Endometrial microvascular endothelial cells (primary cell): ENCODE data around the gene NPAS1. TPM values are rescaled to one million over a fixed set of nuclear protein-coding genes. Genes with fewer than 3 reads are reported as not detected.
"Not testable (repeated sequence)": the region's sequence is repeated elsewhere in the genome, so short reads cannot be mapped to it uniquely, and the experiment has no call there.

Experiments used
- in situ Hi-C: cut with HindIII; loops from 2 replicates; pipeline ENCODE4 v1.10.0; 2017; ENCODE audit warnings: low sequenced_read_pairs, low pct_unique_long_range_greater_than_20kb; ENCODE audit errors: inconsistent ontology term
- total RNA-seq: library from RNA; depleted of rRNA; stranded (reverse); fragments of >200 nt; gene quantifications from one replicate; pipeline ENCODE4 v1.2.3, GENCODE V29; 2015; ENCODE audit errors: inconsistent ontology term

Gene NPAS1
- total RNA-seq, 1 donor from 2014 or later: not detected

DNA sequence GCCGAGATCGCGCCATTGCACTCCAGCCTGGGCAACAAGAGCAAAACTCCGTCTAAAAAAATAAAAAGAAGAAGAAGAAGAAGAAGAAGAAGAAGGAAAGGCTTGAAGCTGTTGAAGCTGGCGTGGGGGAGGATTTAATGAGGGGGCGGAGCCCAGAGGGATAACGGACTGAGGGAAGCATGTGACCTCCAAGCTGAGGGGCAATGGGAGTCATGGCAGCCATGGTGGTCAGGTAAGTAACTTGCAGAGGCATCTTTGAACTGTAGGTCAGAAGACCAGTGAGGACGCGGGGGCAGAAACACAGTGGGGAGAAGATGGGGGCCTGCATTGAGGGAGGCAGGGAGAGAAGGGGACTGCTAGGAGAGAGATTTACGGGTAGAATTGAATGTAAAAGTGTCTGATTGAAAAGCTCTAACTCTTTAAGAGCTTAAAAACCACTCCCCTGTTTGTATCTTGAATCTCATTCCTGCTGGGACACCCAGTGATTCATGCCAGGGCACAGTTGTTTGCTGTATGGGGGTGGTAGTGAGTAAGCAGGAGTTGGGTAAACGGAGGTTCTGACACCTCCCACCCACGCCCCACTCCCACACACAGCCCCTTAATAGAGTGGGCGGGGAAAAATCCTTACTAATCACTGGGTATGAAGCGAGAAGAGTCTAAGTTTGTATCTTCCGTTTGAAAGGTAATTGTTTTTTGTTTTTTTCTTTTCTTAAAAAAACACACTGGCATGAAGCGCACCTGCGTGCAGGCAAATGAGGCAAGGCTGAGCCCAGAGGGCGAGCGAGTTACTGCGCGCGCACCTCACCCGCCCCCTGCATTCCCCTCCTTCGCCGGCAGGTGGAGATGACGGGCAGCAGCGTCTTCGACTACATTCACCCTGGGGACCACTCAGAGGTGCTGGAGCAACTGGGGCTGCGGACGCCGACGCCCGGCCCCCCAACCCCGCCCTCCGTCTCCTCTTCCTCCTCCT lies 15.8 kb downstream of the NPAS1 start:
- in situ Hi-C loops: no loop called here

DNA sequence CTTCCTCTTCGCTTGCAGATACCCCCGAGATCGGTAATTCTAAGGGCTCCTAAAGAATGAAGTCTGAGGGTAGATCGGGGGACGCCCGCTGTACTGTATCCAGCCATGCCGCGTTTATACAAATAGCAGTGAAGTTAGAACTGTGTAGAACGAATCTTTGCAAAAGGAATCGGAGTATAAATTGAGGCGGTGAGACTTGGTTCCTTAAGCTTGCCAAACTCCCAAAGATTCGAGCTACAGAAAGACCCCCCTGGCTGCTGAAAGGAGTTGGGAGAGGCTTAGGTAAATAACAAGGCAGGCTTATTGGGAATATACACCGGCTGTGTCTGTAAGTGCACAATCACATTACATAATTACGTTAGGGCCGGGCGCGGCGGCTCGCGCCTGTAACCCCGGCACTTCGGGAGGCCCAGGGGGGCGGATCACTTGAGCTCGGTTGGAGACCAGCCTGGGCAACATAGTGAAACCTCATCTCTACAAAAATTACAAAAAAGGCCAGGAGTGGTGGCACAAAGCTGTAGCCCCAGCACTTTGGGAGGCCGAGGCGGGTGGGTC lies 16.5 kb downstream of the NPAS1 start:
- in situ Hi-C loops: no loop called here

DNA sequence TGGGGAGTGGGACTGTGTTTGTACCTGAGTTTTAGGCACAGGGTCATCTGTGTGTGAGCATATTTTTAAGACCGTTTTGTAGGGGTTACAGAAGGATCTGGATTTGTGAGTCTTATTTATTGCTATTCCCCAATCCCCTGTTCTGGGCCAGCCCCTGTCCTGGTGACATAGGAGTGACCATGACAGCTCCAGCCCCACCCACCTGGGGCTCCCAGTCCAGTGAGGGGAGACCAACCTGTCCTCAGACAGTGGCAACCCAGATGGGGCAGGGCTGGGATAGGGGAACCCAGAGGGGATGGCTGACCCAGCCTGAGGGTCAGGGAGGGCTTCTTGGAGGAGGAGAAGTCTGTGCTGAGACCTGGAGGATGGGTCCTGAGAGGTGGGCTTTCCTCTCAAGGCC lies 18.1 kb downstream of the NPAS1 start:
- in situ Hi-C loops: no loop called here

DNA sequence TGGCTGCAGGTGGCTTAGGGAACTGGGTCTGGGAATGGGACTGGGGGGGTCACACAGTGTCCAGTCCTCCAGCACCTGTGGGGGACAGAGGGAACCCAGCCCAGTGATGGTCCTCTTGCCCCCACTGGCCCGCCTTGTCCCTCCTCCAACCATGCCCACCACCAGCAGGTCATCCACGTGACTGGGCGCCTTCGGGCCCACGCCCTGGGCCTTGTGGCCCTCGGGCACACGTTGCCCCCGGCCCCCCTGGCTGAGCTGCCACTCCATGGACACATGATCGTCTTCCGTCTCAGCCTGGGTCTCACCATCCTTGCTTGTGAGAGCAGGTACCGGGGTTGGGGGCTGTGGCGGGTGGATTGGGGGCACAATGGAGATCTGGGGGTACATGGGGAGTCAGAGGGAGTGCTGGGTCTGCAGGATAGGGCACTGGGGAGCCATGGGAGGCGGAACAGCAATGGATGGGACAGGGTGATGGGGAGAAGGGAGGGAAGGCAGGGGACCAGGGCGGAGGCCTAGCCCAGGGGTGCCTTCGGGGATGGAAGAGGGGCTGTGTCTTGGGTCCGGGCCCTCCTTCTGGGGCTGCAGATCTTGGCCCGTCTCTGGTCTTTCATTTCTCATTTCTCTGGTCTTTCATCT lies 19.7 kb downstream of the NPAS1 start:
- in situ Hi-C loops: no loop called here

DNA sequence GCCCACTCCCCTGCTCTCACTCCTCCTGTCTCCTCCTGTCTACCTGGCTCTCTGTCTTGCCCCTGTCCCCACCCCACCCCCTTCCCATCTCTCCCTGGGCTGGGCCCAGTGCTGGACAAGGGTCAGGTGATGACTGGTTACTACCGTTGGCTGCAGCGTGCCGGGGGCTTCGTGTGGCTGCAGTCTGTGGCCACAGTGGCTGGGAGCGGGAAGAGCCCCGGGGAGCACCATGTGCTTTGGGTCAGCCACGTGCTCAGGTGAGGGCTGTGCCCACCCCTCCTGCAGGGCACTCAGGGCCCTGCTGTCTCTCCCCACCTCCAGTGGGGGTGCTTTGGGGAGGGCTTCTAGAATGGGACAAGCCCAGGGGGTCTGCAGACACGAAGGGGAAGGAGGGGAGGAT lies 21.2 kb downstream of the NPAS1 start:
- in situ Hi-C loops: no loop called here

DNA sequence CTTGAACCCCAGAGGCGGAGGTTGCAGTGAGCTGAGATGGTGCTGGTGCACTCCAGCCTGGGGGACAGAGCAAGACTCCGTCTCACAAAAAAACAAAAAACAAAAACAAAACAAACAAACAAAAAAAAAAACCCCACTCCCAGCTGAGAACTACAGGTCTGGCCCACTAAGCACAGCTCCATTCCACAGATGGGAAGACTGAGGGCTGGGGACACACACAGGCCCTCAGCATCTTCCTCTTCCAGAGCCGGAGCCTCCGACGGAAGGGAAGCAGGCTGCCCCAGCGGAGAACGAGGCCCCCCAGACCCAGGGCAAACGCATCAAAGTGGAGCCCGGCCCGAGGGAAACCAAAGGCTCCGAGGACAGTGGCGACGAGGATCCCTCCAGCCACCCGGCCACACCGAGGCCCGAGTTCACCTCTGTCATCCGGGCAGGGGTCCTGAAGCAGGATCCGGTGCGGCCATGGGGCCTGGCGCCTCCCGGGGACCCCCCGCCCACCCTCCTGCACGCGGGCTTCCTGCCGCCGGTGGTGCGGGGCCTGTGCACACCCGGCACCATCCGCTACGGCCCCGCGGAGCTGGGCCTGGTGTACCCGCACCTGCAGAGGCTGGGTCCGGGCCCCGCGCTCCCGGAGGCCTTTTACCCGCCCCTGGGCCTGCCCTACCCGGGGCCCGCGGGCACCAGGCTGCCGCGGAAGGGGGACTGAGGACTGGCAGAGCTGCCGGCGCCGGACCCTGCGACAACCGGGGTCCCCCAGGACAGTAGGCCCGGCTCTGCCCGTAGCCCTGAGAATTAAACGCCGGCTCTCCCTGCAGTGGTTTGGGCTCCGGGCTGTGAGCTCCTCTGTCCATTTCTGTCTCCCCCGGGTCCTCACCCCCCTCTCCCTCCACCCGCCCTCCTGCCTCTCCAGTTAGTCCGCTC lies 25.6 kb downstream of the NPAS1 start:
- in situ Hi-C loops: no loop called here

DNA sequence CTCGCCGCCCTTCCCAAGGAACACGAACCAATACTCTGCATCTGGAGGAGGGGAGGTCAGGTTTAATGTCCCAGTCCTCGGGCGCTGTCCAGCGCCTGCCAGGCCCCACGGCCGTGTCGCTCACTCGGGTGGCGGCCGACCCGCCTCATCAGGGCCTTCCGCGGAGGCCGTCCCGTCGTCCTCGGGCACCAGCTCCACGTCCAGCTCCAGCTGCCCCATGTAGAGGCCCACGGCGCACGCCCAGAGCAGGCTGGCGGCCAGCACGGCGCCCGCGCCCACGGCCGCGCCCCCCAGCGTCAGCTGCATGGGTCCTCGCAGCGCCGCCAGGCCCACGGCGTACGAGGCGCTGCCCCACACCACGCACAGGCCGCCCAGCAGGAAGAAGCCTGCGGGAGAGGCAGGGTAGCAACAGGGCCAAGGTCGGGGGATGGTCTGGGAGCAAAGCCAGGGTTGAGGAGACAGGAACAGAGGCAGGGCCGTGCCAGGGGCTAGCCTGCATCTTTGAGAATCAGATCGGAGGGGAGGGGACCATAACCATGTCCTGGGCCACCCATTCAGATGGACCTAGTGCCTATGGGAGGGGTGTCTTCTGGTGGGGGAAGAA lies 26.3 kb downstream of the NPAS1 start:
- in situ Hi-C loops: no loop called here

DNA sequence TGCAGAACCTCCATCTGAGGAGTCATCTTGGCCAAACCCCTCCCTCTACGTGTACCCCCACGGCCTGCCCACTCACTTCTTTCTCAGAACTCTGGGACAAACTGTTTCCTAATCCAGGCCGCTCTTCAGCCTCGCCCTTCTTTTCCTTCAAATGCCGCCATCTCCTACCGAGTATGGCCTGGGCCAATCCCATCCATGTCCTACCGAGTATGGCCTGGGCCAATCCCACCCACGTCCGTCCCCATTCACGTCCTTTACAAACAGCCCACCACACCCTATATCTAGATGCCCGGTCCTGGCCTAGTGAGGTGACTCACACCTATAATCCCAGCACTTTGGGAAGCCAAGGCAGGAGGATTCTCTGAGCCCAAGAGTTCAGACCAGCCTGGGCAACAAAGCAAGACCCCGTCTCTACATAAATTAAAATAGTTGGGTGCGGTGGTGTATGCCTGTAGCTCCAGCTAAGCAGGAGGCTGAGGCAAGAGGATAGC lies 27.7 kb downstream of the NPAS1 start:
- in situ Hi-C loops: no loop called here

DNA sequence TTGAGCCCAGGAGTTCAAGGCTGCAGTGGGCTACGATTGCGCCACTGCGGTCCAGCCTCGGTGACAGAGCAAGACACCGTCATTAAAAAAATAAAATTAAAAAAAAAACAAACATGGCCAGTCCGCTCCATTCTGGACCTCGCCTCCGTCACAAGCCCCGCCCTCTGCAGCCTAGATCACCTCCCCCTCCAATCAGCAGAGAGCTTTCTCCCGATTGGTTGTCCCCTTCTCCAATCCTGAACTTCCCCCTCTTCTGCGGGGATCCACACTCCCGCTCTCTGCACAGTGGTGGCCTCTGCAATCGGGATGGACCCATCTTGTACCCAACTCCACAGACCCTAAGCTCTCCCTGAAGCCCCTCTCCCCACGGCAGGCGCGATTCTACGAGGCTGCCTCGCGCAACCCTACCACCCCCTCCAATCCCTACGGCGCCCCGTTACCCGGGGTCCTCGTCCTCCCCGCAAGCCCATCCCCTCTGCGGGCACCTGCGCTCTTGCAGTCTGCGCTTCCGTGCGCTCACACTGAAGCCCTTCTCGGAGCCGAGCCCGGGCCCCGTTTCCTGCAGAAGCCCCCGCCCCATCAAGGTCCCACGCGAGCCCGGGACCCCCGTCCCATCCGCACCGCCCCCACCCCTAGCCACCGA lies 28.2 kb downstream of the NPAS1 start:
- in situ Hi-C loops: no loop called here

DNA sequence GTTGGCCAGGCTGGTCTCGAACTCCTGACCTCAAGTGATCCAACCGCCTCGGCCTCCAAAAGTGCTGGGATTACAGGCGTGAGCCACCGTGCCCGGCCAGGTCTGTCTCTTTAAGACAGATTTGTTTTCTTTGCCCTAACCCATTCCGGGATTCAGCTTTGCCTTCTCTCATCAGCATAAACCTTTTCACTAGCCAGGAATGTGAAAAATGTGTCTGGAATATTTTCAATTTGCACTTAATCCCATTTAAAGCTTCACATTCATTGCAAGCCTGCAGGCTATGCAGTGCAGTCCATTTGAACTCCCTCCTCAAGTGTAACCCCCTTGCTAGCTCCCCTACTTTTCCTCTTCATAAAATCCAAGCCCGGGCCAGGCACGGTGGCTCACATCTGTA lies 29.7 kb downstream of the NPAS1 start:
- in situ Hi-C loops: no loop called here

DNA sequence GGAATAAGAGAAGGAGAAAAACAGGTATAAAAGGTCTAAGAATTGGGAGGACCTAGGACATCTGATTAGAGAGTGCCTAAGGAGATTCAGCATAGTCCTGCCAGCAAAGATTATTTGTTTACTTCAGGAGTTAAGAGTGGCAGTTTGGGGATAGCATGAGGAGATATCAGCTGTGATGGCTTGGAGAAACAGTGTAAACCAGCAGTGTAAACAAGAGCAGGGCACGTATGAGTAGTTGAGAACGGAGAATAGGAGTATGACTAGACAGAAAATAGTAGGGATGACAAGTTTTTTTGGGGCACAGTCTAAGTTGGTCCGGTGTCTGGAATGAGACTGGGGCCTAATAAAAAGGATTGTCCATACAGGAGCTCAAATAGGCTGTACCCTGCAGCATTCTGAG lies 30.9 kb downstream of the NPAS1 start:
- in situ Hi-C loops: not testable (repeated sequence)

DNA sequence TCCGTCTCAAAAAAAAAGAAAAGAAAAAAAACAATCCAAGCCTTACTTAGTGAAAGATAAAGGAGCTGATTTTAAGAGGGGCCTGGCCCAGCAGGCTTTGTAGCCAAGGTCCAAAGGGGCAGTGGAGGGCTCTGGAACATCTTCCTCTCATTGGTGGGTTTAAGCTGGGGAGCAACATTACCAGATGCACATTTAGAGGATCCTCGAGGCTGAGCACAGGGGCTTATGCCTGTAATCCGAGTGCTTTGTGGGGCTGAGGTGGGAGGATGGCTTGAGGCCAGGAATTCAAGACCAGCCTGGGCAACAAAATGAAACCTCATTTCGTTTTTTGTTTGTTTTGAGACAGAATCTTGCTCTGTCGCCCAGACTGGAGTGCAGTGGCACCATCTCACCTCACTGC lies 36.8 kb downstream of the NPAS1 start:
- in situ Hi-C loops: no loop called here

DNA sequence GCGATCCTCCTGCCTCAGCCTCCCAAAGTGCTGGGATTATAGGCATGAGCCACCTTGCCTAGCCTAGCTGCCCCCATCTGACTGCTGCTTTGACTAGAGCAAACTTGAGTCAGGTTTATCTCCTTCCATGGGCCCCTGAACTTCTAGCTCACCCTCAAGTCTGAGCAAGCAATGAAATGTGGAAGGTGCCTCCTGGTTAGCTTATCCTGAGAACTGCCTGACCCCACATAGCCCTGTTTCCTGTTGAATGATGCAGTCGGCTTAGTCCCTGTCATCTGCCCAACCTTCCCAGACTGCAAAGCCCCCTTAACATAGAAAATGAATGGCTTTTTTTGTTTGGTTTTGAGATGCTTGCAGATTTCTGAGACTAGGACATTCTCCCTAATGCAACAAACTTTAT lies 37.7 kb downstream of the NPAS1 start:
- in situ Hi-C loops: no loop called here

DNA sequence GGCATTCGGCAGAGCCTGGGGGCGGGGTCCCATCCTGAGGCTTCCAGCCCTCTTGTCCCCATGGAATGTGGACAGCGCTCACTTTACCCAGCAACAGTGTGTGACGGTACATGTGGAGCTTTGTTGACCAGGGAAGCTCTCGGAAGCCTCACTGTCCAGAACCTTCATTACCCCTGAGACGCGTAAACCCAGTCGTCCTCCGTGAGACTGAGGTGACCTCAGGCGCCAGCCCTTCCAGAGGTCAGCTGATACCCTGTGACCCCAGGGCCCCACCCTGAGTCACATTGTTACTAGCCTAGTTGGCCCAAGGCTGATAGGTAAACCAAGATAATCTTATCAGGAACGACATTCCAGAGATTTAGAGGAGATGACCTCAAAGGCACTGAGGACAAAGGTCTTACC lies 39.0 kb downstream of the NPAS1 start:
- in situ Hi-C loops: no loop called here

DNA sequence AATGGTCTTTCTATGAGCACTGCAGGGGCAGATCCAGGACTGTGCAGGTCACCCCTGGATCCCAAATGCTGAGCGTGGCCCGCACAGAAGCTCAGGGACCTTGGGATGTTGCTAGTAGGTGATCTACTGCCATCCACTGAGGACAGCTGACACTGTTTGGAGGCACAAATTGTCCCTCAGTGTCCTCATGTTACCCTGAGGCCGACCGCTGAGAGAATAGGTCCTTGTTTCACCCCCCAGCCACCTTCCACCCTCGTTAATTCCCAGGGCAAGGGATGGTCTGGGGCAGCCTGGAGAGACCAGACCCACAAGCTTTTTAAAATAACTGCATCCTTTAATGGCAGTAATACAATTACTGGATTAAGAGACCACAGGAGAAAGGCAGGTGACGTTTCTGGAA lies 44.2 kb downstream of the NPAS1 start:
- in situ Hi-C loops: no loop called here

DNA sequence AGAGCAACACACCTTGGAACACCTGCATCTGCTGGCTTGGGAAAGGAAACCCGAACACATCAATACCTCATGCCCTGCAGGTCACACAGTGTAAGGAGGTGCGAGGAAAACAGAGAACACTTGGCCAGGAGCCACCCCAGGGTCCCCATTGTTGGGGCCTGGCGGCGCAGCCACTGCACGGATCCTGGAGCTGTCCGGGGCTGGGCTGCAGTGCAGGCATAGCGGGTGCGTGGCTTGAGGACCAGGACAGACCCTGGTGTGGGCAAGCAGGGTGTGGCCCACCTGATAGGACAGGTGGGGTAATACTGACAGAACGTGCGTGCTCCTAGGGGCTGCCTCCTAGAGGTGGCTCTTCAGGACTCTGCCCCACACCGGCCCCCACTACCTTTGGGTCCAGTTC lies 45.6 kb downstream of the NPAS1 start:
- in situ Hi-C loops: no loop called here

DNA sequence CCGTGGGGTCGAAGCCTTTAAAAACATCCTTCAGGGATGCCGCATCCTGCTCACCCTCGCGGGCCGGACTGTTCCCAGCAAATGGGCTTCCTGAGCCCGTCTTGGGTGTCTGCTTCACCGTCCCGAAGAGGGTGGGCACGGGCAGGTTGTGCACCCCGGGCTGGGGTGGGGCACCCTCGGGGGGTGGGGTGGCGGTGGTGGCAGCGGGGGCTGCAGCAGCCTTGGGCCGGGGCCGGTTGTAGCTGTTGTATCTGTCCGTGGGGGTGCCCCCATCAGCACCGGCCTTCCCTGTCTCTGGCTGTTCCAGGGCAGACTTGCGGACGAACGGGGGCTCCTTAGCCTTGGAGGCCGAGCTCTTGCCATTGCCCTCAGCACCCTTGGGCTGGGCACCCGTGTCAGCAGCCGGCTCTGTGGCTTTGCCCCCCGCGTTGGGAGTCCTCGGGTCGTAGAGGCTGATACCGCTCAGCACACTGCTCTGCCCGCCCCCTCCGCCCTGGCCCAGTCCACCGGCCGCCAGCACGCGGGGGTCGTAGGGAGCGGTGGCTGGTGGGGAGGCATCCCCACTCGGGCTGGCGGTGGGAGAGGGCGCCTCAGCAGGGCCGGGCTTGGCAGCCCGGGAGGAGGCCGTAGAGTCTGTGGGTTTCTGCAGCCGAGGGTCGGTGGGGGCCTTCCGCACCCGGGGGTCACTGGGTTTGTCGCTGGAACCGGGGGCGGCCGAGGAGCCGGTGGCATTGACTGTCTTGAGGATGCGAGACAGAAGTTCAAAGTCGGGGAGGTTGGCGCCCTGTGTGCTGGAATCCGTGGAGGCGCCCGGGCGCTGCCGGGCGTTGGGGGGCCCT lies 47.0 kb downstream of the NPAS1 start:
- in situ Hi-C loops: no loop called here
